Adipocyte (in vitro differentiated cells): ENCODE data around the gene MAN1C1.

Source experiments
- DNase-seq: peaks from one replicate; pipeline ENCODE4 v3.0.0-alpha.2; 2015; ENCODE audit warnings: low read depth
- H3K27me3 ChIP-seq: replicated peaks from 2 replicates; pipeline ENCODE4 v1.7.0; 2013; ENCODE audit warnings: mild to moderate bottlenecking, low read length, moderate library complexity; ENCODE audit not compliant: control insufficient read depth, insufficient read depth
- H3K36me3 ChIP-seq: 2 replicates; pipeline ENCODE4 v1.7.0; 2013; ENCODE audit warnings: low read length, mild to moderate bottlenecking, moderate library complexity; ENCODE audit not compliant: control insufficient read depth, insufficient read depth, severe bottlenecking
- H3K4me1 ChIP-seq: 2 replicates; pipeline ENCODE4 v1.7.0; 2013; ENCODE audit warnings: mild to moderate bottlenecking, low read length, moderate library complexity; ENCODE audit not compliant: control insufficient read depth, insufficient read depth
- H3K4me3 ChIP-seq: 2 replicates; pipeline ENCODE4 v1.7.0; 2013; ENCODE audit warnings: mild to moderate bottlenecking, low read length, moderate library complexity
- H3K9ac ChIP-seq: 2 replicates; pipeline ENCODE4 v1.7.0; 2013; ENCODE audit warnings: mild to moderate bottlenecking, low read length, moderate library complexity
- H3K9me3 ChIP-seq: 2 replicates; pipeline ENCODE4 v1.7.0; 2013; ENCODE audit warnings: mild to moderate bottlenecking, low read length, moderate library complexity; ENCODE audit not compliant: control insufficient read depth

MAN1C1 gene

DNA sequence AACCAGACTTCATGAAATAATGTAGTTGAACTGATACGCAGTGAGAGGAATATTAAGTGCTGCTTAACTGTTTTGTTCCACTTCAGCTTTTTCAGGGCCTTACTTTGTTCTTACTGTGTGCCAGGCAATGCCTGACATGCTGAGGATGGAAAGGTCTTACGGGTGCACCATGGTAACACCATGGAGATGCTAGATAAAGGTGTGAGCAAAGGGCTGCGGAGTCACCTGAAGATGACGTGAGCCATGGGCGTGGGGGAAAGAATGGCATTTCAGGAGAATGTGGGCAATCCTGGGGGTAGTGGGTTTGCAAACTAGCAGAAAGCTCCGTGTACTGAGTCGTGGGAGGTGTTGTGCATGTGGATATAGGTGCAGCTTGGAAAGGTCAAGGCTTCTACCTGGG lies 27.3 kb downstream of the MAN1C1 start:
- Histone ChIP-seq H3K9ac (no peak overlapping the region), H3K4me3 (no peak overlapping the region), H3K9me3 (no peaks in the 10 kb centered on the region), H3K27me3 (no peaks in the 10 kb centered on the region), H3K4me1 (peaks cover 16% of the 10 kb centered on the region), H3K36me3 (peaks cover 4% of the 10 kb centered on the region)
- no peak for DNase-seq

DNA sequence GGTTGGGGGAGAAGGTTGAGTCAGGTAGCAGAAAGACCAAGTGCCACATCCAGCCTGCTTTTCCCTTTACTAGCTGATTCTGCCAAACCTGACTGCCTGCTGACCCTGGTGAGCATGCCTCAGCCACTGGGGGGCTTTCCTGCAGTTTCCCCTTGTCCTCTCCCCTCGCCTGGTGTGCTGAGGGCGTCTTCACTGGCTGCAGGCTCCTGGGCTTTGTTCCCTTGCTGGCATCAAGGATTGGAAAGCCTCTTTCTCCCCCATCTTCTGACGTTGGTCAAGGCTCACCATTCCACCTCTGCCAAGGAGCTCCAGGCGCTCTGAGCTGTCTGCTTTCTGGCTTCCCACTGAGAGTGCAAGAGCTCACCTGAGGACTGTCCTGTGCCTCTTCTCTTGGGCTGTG lies 28.4 kb downstream of the MAN1C1 start:
- no peak overlapping the region for H3K4me3 ChIP-seq
- no peak for DNase-seq
- H3K4me1 ChIP-seq: peaks cover 19% of the 10 kb centered on the region
- H3K27me3 ChIP-seq: no peaks in the 10 kb centered on the region
- no peaks in the 10 kb centered on the region for H3K9me3 ChIP-seq
- peaks cover 4% of the 10 kb centered on the region for H3K36me3 ChIP-seq
- H3K9ac ChIP-seq: no peak overlapping the region

DNA sequence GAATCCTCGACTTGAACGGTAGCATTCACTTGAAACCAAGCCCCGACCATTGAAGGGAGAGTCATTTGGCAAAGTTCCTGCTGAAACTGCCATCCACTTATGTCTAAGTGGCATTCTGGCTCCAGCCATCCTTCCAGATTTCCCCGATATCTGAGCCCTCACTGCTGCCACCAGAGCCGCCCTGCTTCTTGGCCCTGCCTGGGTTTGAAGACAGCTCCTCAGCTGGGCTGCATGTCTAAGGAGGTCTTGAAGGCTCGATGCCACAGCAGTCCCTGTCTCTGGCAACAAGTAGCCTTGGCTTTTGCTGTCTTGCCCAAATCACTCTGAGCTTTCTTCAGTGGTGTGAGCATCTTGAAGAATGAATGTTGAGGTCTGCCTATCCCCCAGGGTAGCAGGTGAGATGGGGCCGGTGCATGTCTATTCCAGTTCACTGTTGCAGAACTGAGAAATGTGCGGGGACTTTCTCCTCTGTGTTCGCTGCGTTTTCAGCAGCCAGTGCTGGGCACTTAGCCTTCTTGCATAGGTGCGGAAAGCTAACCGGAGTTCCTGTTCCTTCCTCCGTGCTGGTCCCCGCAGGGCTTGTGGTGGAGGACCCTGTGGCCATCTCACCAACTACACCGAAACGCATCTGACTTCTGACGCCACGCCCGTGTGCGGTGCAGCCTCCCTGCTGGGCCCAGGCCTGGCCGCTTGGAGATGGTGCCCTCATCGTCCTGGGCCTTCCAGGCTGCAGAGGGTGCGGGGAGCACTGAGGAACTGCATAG lies 29.2 kb downstream of the MAN1C1 start:
- Histone ChIP-seq H3K27me3 (no peaks in the 10 kb centered on the region), H3K9me3 (no peaks in the 10 kb centered on the region), H3K9ac (no peak overlapping the region), H3K4me3 (no peak overlapping the region), H3K36me3 (peaks cover 4% of the 10 kb centered on the region), H3K4me1 (peaks cover 24% of the 10 kb centered on the region)
- no peak for DNase-seq

DNA sequence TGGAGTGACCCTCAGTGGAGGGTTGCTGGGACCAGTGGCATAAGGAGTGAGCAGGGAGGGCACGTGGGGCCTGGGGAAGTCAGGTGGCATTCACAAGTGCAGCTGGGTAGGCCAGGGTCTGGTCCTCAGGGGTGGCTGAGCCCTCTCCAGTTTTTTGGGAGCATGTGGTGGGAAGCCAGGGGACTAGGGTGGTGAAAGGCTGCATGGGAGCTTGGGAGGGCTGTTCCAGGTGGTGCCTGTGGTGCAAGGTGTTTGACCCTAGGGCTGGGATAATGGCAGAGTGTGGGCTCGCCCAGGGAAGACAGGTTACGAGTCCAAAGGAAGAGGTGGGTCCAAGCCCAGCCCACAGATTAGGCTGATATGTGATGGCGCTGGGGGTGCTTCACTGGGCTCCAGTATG lies 30.5 kb downstream of the MAN1C1 start:
- H3K27me3 ChIP-seq: no peaks in the 10 kb centered on the region

DNA sequence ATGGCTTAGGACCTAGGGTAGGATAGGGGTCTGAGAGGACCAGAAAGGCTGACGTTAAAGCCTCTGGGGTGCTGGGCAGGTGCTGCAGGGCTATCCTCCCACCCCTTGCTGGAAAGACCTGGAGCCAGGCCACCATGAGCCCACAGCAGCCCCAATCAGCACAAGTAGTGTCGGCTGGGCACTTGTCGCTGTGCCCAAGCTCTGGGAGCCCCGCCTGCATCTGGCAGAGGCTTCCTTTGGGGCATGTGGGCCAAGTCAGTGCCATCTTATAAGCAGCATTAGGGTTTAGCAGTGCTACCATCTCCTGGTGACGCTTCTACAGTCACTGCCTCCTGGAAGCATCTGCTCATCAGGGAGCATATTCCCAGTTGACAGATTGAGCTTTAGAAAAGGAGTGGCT lies 31.3 kb downstream of the MAN1C1 start:
- no peaks in the 10 kb centered on the region for H3K9me3 ChIP-seq
- H3K9ac ChIP-seq: no peak overlapping the region
- no peaks in the 10 kb centered on the region for H3K27me3 ChIP-seq
- no peak for DNase-seq
- H3K4me1 ChIP-seq: peaks cover 9% of the 10 kb centered on the region
- H3K4me3 ChIP-seq: no peak overlapping the region
- H3K36me3 ChIP-seq: peaks cover 4% of the 10 kb centered on the region

More for the DNA sequence above, 30.5 kb downstream of the MAN1C1 start:
- H3K36me3 ChIP-seq: peaks cover 4% of the 10 kb centered on the region
- no peak for DNase-seq
- peaks cover 17% of the 10 kb centered on the region for H3K4me1 ChIP-seq
- H3K4me3 ChIP-seq: no peak overlapping the region
- H3K9ac ChIP-seq: no peak overlapping the region
- no peaks in the 10 kb centered on the region for H3K9me3 ChIP-seq

DNA sequence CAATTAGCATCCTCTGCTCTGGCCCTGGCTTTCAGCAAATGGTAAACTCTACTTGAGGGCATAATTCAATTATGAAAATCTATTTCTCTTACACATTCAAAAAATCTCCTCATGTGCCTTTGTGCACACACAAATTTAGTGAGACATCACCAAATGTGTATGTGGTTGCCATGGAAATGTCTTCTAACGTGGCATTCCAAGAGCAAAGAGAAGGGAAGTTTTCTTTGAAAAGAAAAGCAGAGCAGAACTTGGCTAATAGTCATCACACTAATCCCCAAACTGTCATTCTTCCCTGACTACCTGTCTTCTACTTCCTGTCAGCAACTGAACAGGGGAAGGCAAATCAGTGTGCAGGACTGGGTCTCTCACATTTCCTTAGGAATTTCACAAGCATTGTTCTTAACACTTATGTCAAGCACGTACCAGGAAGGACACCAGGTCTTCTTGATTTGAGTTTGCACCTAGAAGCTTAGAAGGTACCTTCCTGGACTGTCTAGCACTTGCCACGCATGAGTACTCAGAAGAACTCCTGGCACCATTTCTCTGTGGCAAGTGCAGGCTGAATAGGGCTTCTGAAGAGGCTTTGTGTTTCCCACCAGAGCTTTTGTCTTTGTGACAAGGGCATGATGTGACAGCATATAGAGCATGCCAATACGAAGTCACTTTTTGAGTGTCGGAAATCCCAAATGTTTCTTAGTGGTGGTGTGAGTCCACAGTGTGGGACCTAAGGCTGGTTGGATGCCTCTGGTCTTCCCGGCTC lies 32.3 kb downstream of the MAN1C1 start:
- peaks cover 4% of the 10 kb centered on the region for H3K36me3 ChIP-seq
- H3K4me3 ChIP-seq: no peak overlapping the region
- DNase-seq: no peak
- H3K9me3 ChIP-seq: no peaks in the 10 kb centered on the region
- H3K4me1 ChIP-seq: peaks cover 8% of the 10 kb centered on the region
- no peak overlapping the region for H3K9ac ChIP-seq
- H3K27me3 ChIP-seq: no peaks in the 10 kb centered on the region

DNA sequence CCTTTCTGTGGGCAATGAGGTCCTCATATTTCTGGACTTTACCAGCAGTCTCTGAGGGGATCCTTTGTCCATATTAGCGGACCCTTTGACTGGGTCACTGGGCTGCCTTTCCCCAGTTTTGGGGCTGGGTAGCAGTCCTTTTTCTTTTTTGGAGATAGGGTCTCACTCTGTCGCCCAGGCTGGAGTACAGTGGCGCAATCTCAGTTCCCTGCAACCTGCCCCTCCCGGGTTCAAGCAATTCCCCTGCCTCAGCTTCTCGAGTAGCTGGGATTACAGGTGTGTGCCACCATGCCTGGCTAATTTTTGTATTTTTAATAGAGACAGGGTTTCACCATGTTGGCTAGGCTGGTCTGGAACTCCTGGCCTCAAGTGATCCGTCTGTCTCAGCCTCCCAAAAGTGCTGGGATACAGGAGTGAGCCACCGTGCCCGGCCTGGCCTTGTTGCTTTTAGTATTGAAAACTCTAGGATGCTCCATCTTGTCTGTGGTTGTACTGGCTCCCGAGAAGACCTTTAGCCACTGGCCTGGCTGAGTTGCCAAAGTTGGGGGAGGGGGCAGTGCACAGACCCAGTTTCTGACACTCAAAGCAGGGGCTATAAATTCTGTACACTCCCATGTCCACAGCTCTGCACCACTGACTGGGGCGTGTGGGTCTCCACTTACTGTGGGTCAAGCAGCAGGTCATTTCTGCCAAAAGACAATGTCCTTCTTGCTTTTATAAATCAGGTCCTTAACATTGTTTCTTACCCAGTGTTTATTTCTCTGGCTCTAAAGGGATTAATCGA lies 33.1 kb downstream of the MAN1C1 start:
- H3K9ac ChIP-seq: no peak overlapping the region
- peaks cover 4% of the 10 kb centered on the region for H3K36me3 ChIP-seq
- no peaks in the 10 kb centered on the region for H3K27me3 ChIP-seq
- no peak overlapping the region for H3K4me3 ChIP-seq
- H3K9me3 ChIP-seq: no peaks in the 10 kb centered on the region
- no peak for DNase-seq
- H3K4me1 ChIP-seq: peaks cover 8% of the 10 kb centered on the region

DNA sequence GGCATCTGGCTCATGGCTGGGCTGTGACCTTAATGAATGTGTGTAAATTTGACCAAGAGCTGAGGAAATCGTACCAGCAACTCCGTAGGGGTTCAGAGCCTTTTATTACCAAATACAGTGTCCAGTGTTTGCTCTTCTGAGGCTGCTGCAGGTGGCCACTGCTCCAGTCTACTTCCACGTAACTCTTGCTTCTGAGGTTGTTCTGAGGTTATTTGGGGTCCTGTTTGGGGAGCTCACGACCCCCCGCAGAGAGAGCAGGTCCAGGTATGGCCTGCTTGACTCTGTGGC lies 33.6 kb downstream of the MAN1C1 start:
- no peaks in the 10 kb centered on the region for H3K27me3 ChIP-seq
- no peak overlapping the region for H3K9ac ChIP-seq
- H3K4me3 ChIP-seq: no peak overlapping the region
- H3K36me3 ChIP-seq: peaks cover 4% of the 10 kb centered on the region
- H3K9me3 ChIP-seq: no peaks in the 10 kb centered on the region
- DNase-seq: no peak
- H3K4me1 ChIP-seq: peaks cover 8% of the 10 kb centered on the region

DNA sequence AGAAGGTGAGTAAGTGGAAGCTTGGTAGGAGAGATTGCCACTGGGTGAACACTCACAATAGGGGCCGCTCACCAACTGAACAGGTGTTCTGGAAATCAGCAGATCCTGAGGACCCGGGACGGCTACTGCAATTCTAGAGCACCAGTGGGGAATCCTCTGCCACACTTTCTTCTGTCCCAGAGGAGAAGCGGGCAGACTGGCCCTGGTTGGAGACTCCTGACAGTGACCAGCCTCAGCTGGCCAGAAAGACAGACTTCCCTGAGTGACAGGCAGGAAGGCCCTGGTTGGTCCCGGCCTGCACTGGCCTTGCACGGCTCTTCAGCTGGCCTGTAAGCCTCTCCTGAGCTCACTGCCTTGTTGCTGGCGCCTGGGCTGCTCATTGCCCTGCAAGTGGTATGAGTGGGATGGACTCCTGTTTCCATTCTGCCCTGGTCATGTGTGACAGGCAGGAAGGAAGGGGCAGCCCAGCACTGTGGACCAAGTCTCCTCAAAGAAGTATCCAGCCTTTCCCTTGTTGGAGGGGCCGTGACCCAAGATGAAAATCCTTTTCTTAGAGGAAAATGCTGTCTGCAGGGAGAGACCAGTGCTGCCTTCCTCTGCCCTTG lies 34.5 kb downstream of the MAN1C1 start:
- H3K4me3 ChIP-seq: no peak overlapping the region
- no peak for DNase-seq
- no peak overlapping the region for H3K9ac ChIP-seq
- H3K9me3 ChIP-seq: no peaks in the 10 kb centered on the region
- no peaks in the 10 kb centered on the region for H3K27me3 ChIP-seq
- H3K36me3 ChIP-seq: peaks cover 3% of the 10 kb centered on the region
- peaks cover 8% of the 10 kb centered on the region for H3K4me1 ChIP-seq

DNA sequence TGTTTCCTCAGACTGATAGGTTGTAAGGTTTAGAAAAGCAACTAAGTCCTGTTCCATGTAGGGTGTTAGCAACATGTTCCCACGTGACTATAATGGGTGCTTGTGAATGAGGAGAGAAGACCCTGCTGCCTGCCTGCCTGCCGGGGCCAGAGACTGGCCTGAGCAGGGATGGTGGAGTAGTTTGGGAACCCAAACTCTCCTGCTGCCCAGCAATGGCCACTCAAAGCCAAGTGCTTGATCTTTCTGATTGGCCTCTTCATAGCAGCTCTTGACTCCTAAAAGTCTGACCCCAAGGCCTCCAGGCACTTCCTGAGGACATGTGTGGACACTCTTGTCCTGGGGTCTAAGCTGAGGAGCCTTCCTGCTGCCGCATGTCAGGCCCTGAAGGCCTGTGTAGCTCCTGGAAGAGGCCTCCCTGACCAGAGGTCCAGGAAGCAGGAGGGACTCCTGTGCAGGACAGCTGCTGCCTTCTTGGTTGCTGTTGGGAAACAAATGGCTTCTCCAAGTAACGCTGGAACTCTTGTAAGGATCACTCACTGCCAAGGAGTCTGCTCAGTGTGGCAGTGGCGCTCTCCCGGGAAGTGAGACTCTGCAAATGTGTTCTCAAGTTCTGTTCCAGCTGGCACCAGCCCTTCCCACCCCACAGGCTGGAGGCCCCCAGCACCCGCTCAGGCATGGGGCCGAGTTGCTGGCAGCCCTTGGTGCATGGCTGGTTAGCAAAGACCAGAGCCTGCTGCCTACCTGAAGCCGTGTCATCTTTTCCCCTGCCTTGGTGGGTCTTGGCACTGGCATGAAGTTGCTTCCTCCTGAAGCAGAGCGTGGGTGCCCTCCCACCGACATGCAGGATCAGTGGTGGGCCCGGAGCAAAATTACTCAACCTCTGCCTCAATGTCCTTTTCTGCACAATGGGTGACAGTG lies 35.5 kb downstream of the MAN1C1 start:
- no peak overlapping the region for H3K9ac ChIP-seq
- no peak for DNase-seq
- H3K4me3 ChIP-seq: no peak overlapping the region
- H3K36me3 ChIP-seq: no peaks in the 10 kb centered on the region
- H3K9me3 ChIP-seq: no peaks in the 10 kb centered on the region
- no peaks in the 10 kb centered on the region for H3K27me3 ChIP-seq
- peaks cover 8% of the 10 kb centered on the region for H3K4me1 ChIP-seq
